COR-L47 (cell line): Measurements from ENCODE around the gene PDIA5.

Experiments used
- DNase-seq: peaks from one replicate; lab custom pipeline; 2025; lab: John Stamatoyannopoulos, UW

The PDIA5 gene

DNA sequence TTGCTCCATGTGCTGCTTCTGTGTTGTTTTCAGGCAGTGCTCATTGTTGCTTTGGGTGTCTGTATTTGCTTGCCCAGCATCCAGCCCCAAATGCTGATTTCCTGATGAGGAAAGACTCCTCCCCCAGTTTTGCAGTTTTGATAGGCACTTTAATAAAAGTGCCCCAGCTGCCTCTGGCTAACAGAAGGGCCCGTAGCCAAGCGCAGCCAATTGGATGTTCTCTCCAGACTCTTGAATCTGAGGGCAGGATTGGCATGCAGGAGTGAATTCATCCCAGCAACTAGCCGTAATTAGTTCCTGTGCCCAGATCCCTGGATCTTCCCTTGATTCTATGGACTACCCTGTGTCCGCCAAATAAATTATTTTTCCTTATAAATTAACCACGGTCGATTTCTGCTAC is 24.4 kb upstream of the PDIA5 start:
- no peak for DNase-seq

DNA sequence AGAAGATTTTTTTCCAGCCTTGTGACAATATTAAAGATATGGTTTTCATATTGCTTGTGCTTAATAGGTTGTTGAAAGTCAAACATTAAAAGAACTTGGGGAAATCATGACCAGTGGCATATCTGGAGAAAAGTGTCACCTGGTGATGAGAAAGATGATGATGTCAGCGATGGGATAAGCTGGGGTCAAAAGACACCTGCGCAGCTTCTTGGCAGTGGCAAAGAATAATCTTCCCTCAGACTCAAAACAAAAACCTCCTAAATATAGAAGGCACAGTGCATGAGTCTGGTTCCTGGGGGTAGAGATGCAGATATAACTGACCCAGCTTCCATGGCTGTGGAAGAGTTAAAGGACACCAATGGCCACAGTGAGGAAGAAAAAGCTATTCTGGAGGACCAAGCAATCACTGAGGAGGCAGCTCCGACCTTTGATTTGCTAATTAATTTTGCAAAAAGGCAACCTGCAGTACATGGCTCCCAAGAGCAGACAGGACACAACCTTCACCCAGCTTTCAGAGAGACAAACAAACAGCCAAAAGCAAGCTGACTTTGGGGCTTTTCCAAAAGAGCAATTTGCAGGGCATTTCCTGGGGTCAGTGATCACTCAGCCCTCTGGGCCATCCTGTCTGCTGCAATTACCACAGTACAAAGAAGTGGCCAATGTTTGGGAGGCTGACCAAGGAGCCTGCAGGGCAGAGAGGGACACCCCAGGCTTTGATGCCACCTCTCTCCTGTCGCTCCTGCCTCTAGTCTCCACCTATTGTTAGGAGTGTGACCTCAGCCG is 21.7 kb upstream of the PDIA5 start:
- DNase-seq: no peak

DNA sequence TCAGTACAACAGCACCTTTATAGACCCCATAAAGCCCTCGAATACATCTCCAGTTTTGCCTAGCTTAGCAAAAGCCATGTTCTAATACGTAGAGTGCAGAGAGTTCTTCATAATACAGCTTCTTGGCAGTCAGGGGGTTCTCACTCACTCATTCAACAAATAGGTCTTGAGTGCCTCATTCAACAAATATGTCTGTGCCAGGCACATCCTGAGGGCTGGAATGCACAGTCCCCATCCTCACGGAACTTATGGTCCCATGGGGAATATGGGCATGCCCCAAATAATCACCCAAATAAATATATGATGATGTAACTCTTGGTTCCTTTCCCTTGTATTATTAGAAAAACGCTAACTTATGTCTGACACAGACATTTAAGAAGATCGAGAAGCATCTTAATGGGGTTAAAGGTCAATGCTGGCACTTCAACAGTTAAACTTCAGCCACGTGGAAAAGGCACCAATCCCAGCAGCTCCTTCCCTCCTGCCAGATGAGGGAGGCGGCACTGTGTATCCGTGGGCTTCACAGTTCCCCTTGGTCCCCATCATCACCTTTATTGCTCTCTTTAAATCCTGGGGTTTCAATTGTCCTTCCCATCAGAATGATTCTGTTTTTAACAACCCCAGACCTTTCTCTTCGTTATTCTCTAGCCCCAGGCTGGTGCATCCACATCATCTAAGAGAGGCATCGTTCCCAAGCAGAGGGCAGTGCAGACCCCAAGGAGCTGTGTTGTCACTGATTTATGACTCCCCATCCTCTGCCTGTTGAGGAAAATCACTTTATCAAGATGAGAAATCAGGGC is 20.4 kb upstream of the PDIA5 start:
- DNase-seq: no peak

DNA sequence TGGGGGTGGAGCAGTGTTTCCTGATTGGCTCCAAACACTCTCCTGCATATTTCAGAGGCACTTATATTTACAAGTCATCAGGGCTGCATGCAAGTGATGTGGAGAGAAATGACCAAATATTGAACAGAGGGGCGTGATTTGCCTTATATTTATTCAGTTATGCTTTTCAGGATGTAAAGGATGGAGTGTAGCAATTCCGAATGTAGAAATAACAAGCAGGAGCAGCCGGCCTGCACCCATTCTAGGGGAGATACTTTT is 19.8 kb upstream of the PDIA5 start:
- no peak for DNase-seq

DNA sequence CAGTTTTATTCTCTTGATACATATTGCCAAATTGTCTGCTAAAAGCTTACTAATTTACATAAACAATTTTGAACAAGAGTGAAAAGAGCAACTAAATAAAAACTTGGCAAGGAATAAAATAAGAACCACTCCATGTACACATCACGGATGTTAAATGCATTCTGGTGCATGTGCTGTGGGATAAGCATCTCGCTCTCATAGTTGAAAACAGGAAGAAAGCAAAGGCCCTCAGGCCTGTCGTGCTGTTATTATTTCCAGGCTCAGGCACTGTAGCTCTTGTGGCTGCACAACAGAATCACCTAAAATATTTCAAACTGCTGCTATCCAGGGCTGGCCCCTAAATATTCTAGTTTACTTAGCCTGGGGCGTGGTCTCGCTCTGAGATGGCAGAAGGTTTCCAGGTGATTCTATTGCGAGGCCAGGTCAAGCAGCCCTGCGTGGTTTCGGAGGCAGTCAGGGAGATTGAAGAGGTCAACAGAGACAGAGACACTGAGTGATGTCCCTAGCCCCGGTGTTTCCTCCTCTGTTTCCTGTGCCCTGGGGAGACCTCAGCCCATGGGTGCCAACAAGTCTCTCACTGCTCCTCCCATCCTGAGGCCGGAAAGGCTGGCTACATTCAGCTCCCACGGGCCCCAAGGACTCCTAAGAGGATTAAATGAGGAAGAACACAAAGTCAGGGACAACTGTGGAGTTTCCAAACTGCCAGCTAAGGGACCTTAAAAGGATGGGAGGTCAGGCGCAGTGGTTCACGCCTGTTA is 18.2 kb upstream of the PDIA5 start:
- no peak for DNase-seq

DNA sequence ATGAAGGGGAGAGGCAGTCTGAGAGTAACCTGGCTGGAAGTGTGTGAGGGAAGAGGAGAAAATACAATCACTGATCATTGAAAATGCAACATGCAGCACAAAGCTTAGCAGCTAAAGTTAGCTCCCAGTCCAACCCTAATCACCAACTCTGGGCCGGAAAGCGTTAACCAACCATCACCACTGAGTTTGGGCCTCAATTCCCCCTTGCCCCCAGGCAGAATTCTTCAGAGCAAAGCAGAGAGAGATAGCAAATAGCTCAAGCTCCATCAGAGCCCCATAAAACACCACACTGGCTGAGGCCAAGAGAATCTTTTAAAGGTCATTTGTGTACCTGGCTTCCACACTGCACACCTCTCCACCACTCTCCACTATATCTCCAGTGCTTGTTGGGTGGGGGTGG is 16.2 kb upstream of the PDIA5 start:
- no peak for DNase-seq

DNA sequence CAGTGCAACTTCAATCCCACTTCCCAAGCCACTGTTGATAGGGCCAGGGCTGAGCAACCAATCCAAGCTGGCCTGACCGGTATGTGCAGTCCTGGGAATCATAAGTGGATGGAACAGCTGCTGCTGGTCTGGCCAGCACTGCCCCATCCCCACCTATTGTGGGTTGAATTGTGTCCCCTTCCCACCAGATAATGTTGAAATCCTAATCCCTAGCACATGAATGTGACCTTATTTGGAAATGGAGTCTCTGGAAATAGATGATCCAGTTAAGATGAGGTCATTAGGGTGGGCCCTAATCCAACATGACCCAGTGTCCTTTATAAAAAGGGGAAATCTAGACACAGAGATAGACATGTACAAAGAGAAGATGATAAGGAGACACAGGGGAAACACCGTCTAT is 13.7 kb upstream of the PDIA5 start:
- no peak for DNase-seq

DNA sequence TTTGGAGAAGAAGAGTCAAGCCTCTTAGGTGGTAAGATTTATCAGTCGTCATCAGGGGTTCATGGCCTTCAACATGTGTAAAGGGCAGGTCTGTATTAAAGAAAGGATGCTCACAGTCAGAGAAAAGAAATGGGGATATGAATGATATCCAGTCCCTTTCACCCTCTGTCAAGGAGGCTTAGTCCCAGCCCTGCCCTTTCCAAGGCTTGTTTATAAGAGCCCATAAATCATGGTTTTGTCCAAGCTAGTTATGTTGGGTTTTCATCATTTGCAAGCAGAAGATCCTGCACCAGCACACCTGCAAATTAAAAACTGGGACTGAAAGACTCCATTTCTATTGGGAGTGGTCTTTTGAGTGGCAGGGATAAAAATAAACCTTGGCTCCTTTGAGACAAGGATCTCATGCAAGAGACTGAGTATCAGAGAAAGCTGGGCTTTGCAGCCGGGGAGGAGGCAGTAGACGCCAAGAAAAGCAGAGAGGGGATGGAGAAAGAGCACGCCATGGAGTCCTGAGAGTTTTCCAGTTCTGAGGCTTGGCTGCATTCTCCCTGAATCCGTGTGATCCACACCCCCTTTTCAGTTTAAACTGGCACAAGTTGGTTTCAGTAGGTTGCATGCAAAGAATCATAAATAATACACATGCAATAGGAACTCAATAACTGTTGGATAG is 12.6 kb upstream of the PDIA5 start:
- no peak for DNase-seq

DNA sequence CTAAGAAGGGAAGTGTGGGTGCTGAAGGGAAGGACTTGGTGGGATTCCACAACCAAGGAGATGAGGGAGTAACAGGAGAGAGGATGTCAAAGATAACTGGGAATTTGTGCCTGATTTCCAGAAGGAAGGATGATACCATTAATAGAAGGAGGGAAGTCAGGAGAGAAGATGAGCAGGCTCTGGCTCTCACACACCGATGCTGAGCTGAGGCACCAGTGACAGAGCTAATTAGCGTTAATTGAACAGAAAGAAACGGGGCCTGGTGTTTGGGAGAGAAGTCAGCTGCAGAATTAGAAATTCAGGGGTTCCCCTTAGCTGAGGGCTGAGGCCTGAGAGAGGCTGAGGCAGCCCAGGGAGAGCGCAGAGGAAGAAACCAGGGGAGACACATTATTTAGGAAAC is 11.9 kb upstream of the PDIA5 start:
- no peak for DNase-seq

DNA sequence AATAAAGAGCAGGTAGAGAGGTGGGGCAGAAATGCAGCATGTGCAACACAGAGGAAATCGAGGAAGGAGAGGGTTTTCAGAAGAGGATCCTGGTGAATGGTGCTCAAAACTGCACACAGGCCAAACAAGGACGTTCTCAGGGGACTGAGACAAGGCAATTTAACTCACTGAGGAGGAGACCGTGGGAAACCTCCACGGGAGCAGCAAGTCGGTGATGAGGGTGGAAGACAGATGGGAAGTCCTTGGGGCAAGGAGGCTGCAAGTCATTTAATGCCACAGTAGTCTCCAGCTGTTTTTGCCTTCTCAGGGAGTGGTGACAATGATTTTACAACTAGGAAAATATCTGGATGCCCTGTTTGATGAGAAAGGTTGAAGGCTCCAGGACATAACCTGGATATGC is 11.5 kb upstream of the PDIA5 start:
- no peak for DNase-seq

DNA sequence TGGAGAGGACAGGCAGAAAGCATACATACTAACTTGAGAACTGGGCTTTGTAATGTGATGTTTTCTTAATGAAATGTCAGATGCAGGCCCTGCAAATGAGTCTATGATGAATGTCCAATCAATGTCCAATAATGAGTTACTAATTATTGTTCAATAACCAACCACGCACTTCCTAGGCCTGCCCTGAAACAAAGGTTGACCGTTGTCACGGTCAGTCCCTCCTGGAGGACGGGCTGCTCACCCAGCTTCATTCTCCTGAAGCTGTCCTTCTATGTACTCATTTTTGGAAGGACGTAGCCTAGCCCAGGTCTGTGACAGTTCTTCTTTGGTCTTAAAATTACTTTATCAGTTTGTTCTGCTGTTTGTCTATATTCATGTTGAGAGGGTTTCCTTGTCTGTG is 8.3 kb upstream of the PDIA5 start:
- DNase-seq: no peak

DNA sequence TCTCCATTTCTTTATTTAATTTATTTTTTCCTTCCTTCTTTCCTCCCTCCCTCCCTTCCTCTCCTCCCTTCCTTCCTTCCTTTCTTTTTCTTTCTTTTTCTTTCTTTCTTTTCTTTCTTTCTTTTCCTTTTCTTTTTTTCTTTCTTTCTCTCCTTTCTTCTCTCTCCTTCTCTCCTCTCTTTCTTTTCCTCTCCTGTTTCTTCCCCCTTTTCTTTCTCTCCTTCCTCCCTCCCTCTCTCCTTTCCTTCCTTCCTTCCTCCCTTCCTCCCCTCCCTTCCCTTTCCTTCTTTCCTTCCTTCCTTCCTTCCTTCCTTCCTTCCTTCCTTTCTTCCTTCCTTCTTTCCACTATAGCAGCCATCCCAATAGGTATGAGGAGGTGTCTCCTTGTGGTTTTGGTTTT is 6.8 kb upstream of the PDIA5 start:
- DNase-seq: no peak

DNA sequence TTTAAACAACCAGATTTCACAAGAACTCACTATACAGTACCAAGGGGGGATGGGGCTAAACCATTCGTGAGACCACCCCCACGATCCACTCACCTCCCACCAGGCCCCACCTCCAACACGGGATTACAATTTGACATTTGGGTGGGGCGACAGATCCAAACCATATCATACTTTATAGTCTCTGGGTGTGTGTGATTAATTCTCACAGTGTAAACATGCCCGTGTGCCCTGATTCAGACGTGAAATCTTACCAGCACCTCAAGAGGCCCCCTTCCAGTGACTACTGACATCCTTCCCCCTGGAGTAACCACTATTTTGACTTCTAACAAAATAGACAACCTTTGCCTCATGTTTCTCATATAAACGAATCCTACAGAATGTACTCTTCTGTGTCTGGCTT is 5.0 kb upstream of the PDIA5 start:
- DNase-seq: no peak

DNA sequence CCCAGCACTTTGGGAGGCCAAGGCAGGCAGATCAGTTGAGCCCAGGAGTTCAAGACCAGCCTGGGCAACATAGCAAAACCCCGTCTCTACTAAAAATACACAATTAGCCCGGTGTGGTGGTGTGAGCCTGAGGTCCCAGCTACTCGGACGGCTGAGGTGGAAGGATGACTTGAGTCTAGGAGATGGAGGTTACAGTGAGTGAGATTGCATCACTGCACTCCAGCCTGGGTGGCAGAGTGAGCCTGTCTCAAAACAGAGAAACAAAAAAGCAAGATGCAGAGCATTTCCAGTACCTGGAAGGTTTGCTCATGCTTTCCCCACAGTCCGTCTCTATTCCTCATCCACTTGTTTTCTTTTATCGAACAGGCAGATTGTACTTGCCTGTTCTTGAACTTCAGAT is 3.8 kb upstream of the PDIA5 start:
- DNase-seq: no peak

DNA sequence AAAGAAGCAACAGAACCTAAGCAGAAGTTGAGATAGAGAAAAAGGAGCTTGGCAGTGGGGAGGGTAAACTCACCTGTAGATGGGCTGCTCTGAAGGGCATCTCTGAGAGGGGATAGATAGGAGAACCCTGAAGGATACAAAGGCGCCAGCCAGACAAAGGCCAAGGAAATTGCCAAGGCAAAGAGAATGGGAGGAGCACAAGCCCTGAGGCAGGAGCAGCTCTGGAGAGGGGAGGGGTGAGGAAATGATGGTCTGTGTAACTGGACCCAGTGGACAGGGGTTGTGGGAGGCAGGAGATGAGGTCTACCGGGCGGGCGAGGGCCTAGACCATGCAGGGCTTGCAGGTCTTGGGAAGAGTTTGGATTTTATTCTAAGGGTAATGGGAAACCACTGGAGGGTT is 2.3 kb upstream of the PDIA5 start:
- no peak for DNase-seq

DNA sequence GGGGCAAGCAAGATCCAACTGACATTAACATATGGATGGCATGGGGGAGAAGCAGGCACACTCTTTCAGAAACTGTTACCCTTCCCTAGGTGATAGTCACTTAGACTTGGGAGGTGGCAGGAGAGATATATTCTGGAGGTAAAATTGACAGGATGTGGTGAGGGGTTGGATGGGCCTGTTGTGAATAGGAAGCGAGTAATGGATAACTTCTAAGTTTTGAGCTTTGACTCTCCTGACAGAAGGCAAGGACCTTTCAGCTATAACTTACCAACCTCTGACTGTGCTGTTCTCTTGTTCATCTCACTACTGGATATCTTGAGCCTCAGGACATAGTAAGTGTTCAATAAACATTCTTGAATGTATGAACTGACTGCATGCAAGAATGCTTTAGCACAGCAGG is 1.9 kb upstream of the PDIA5 start:
- no peak for DNase-seq

DNA sequence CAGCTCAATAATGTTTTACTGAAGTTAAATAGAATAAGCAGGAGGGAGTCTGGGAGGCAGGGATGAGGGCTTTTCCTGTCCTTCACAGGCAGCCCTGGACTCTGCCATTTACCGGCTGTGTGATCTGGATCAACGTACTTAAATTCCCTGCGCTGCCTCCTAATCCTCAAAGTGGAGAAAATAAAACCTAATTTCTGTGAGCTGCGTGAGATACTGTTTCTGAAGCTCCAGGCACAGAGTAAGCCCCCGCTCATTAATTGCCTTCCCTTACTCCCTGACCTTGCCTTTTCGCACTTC is 278 bp upstream of the PDIA5 start:
- DNase-seq: no peak

DNA sequence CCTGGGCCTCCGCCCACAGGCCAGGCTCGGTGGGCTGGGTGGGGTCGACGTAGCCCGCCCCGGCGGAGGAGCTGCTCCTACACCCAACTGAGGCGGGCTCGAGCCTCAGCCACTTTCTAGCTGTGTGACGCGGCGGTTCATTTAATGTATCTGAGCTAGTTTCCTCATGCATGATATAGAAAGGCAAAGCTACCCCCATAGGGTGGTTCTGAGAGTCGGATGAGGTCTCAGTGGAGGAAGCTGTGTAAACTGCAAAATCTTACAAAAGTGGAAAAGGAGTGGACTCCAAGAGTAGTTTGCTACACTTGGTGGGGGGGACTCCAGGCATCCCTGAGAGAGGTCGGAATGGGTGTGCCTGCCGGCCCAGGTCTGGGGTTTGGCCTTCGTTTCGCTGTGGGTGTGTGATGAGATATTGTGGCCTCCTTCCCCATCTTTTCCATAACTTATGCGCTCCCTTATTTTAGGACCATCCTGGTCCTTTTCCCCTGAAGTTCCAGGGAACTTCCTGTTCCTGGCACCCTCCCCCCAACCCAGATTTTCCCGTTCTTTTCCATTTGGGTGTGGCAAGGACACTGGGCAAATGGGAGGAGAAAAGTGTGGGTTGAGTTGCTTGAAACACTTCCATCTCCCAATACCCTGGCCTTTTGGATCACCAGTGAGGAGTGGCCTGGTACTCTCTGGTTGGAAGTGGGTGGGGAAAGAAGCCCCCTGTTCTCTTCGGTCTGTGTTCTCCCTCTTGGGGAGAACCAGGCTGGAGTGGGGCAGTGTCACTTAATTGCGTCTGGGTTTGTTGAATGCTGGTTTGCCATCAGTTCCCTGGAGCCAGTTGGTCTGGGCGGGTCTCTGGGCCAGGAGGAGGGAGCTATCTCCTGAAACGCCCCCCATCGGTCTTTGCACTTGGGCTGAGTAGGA is 1.1 kb downstream of the PDIA5 start:
- no peak for DNase-seq

DNA sequence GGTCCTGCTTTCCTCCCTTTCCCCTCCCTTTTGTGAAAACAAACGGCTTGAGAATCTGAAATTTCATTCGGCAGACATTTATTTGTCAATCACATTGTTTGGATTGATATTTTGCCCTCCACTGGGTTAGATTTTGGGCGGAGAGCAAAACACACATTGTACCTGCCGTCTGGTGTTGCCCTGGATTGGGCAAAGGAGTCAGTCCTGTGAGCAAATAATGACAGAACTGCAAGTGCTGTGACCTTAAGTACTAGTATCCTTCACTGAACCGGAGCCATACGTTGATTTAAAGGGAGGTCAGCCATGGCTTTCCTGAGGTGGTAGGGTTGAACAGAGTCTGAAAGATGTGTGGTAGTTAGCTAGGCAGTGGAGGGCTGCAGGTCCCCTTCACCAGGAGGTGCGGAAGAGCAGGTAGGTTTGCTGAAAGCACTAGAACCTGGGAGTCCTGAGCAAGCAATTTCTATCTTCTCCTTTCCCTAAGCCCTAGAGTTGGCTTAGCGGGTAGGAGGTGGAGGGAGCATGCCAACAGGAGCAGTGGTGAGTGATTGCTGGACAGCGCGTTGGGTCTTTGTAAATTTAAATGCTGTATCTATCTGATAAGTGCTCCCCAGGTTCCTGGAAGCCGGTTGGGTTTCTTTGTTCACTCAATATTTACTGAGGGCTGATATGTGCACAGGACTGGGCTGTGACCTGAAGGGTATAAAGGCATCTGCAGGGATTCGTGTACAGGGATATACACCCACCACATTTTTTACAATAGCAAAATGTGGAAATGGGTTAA is 2.0 kb downstream of the PDIA5 start:
- no peak for DNase-seq

DNA sequence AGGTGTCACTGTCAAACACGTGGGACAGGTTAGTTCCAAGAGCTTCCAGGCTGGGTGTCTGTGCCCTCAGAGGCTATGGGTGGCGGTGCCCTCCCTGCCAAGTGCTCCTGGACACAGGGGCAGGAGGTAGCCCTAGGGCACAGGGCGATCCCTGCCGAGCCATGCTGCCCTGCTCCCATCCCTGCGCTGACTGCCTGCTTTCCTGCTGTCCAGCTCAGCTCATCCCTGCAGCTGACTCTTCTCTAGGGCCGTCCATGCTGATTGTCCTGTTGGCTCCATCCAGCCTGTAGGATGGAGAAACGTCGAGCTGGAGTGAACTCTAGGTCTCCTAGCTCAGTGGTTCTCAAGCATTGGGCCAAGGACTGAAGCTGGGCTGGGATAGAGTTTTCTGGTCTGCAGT is 3.7 kb downstream of the PDIA5 start:
- DNase-seq: no peak

DNA sequence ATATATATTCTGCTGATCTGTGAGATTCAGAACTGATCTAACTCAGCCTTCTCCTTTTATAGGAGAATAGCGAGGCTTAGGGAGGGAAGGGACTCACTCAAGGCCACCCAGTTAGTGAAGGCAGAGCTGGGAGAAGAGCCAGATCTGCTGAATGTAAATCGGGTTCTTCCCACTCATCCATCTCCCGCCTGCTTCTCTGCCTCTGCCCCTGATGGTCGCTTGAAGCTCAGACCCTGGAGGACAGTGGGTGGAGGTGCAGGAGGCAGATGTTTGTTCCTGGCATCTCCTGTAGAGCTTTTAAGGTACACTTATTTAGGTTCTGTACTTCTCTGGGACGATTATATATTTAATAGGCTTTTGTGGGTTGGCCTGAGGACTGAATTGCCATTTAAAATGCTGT is 4.3 kb downstream of the PDIA5 start:
- no peak for DNase-seq
